Choroid plexus epithelial cell (primary cell): Measurements from ENCODE around the gene APMAP.
"Not testable (repeated sequence)": the region's sequence is repeated elsewhere in the genome, so short reads cannot be mapped to it uniquely, and the experiment has no call there.

ENCODE experiments used
- DNase-seq: peaks from one replicate; pipeline ENCODE4 v3.0.0-alpha.2; 2010; ENCODE audit warnings: low read depth
- H3K4me3 ChIP-seq: 2 replicates; pipeline ENCODE4 v1.5.1; 2011; ENCODE audit warnings: low read depth, mild to moderate bottlenecking, control low read depth, low read length, moderate library complexity
- CTCF ChIP-seq: conservative IDR thresholded peaks from 2 replicates; pipeline ENCODE4 v1.5.1; 2011; ENCODE audit warnings: low read depth, mild to moderate bottlenecking, control low read depth, inconsistent platforms, low read length, moderate library complexity

Gene APMAP

GRCh38 chr20:24929867-24930723, 62.5 kb downstream of the APMAP start:
- not testable (repeated sequence) for DNase-seq, H3K4me3 ChIP-seq
- TF ChIP-seq CTCF: peak; percentile 14

GRCh38 chr20:24929259-24929658, 63.3 kb downstream of the APMAP start:
- DNase-seq, H3K4me3 ChIP-seq: not testable (repeated sequence)

- H3K4me3 ChIP-seq, DNase-seq: not testable (repeated sequence)
Measured at GRCh38 chr20:24920706-24921105, 71.8 kb downstream of the APMAP start.

- not testable (repeated sequence) for DNase-seq, H3K4me3 ChIP-seq
Measured at GRCh38 chr20:24919665-24920064, 72.9 kb downstream of the APMAP start.

GRCh38 chr20:24918579-24919566, 73.7 kb downstream of the APMAP start:
- H3K4me3 ChIP-seq: no peak overlapping the region
- DNase-seq: no peak
- TF ChIP-seq CTCF: no peak

GRCh38 chr20:24917797-24918578, 74.6 kb downstream of the APMAP start:
- H3K4me3 ChIP-seq: peak overlapping the region; percentile 34
- TF ChIP-seq CTCF: peak; percentile 91
- DNase-seq: peak; percentile 82

- no peak overlapping the region for H3K4me3 ChIP-seq
- no peak for DNase-seq
- no peak for TF ChIP-seq CTCF
Measured at GRCh38 chr20:24917056-24917455, 75.5 kb downstream of the APMAP start.

- no peak for DNase-seq
- H3K4me3 ChIP-seq: no peak overlapping the region
- TF ChIP-seq CTCF: no peak
Measured at GRCh38 chr20:24916412-24916811, 76.1 kb downstream of the APMAP start.
